Measurements from ENCODE around the gene MGAT3.
"Not testable (repeated sequence)": the region's sequence is repeated elsewhere in the genome, so short reads cannot be mapped to it uniquely, and the experiment has no call there.

MGAT3 gene, protein sequence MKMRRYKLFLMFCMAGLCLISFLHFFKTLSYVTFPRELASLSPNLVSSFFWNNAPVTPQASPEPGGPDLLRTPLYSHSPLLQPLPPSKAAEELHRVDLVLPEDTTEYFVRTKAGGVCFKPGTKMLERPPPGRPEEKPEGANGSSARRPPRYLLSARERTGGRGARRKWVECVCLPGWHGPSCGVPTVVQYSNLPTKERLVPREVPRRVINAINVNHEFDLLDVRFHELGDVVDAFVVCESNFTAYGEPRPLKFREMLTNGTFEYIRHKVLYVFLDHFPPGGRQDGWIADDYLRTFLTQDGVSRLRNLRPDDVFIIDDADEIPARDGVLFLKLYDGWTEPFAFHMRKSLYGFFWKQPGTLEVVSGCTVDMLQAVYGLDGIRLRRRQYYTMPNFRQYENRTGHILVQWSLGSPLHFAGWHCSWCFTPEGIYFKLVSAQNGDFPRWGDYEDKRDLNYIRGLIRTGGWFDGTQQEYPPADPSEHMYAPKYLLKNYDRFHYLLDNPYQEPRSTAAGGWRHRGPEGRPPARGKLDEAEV

DNA sequence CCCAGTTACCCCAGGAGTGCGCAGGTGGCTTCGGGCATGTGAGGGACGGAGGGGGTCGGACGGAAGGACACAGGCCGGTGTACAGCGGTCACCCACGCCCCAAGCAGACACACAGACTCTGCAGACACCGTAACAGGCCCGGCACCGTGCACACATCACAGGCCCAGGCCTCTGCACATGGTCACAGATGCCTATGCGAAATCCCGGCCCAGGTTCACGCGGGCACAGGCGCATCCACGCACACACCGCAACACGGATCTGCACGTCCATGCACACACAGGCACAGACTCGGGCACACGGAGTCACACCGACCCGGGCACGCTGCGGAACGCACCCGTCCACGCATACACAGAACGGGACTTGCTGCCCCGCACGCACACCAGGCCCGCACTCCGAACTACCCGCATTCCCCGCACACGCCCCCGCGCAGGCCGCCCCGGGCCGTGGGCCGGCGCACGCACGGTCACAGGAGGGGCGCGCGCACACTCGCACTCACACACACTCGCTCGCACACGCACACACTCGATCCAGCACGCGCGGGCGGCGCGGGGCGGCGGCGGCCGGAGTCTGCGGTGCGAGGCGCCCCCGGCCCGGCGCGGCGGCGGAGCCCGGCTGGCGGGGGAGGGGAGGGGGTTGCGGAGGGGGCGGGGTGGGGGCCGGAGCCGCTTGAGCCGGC, at the start of gene MGAT3:
Gene MGAT3 (plus strand): TSS at position 491 of the 676 bp plus-strand sequence. CDS start 30,336 bp downstream, outside the sequence.
- DNase-seq (ENCODE audit: low spot score) = no peak
- TF ChIP-seq, protein P1, sequence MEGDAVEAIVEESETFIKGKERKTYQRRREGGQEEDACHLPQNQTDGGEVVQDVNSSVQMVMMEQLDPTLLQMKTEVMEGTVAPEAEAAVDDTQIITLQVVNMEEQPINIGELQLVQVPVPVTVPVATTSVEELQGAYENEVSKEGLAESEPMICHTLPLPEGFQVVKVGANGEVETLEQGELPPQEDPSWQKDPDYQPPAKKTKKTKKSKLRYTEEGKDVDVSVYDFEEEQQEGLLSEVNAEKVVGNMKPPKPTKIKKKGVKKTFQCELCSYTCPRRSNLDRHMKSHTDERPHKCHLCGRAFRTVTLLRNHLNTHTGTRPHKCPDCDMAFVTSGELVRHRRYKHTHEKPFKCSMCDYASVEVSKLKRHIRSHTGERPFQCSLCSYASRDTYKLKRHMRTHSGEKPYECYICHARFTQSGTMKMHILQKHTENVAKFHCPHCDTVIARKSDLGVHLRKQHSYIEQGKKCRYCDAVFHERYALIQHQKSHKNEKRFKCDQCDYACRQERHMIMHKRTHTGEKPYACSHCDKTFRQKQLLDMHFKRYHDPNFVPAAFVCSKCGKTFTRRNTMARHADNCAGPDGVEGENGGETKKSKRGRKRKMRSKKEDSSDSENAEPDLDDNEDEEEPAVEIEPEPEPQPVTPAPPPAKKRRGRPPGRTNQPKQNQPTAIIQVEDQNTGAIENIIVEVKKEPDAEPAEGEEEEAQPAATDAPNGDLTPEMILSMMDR (IDR thresholded peaks at IDR 0.05; ENCODE audit: borderline replicate concordance, control extremely low read depth, extremely low read depth, insufficient read depth, missing control alignments) = no peak
- in situ Hi-C loops (cut with MboI; ENCODE audit: low sequenced_read_pairs, unreplicated experiment) = no loop called here

DNA sequence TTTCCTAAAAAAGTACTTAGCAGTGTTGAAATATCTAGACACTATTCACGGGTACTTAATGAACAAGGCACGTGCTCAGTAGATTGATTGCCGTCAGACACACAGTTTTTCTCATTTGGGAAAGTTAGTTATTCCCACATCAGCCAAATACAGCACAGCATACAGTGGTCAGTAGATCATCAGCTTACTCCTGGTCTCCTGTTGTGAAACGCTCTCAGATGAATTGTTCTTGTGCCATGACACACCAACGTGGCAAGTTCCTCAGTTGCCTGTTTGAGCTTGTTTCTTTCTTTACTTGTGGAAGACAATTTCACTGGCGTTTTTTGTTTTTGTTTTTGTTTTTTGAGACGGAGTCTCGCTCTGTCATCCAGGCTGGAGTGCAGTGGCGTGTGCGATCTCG, 48.6 kb upstream of the MGAT3 start:
- TF ChIP-seq, protein P1 (IDR thresholded peaks at IDR 0.05; ENCODE audit: borderline replicate concordance, control extremely low read depth, extremely low read depth, insufficient read depth, missing control alignments) = no peak
- no peak for DNase-seq (ENCODE audit: low spot score)
- in situ Hi-C loops (cut with MboI; ENCODE audit: low sequenced_read_pairs, unreplicated experiment) = no loop called here

DNA sequence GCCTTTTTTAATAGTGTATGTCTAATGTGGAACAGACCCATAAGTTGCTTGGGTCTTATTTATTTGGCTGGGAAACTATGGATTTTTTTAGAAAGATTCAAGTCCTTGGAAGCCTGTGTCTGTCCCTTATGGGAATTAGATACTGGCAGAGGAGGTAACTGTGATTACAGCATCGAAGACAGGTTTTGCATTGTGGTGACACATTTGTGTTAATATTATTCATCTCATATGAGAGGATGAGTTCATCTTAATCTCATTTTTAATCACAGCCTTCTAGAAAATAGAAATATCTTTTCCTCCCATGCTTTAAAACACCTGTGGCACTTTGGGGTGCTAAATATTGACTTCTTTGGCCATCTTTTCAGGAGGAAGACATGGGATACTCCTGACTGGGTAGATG, 48.0 kb upstream of the MGAT3 start:
- in situ Hi-C loops (cut with MboI; ENCODE audit: low sequenced_read_pairs, unreplicated experiment) = no loop called here
- DNase-seq (ENCODE audit: low spot score) = no peak

DNA sequence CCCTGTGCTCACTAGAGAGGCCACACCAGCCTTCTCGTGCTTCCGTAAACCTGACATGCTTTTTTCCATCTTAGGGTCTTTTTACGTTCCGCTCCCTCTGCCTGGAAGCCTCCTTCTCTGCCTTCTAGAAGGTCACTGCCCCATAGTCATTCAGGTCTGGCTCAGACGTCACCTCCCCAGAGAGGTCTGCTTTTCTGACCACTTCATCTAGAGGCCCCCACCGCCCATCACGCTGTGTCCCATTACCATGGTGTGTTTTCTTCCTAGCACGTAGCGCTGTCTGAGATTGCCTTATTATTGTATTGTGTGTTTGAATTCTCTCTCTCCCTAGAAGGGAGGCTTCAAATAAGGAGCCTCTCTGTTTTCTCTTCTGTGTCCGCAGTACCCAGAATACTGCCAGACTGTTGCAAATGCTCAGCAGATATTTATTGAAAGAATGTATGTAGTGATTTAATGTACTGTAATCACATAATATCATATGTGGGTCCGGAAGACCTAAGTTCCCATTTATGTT, 47.2 kb upstream of the MGAT3 start:
- in situ Hi-C loops (cut with MboI; ENCODE audit: low sequenced_read_pairs, unreplicated experiment) = no loop called here
- DNase-seq (ENCODE audit: low spot score) = no peak
- TF ChIP-seq, protein P1 (IDR thresholded peaks at IDR 0.05; ENCODE audit: borderline replicate concordance, control extremely low read depth, extremely low read depth, insufficient read depth, missing control alignments) = no peak

More for the DNA sequence above, 48.0 kb upstream of the MGAT3 start:
- TF ChIP-seq, protein P1 (IDR thresholded peaks at IDR 0.05; ENCODE audit: borderline replicate concordance, control extremely low read depth, extremely low read depth, insufficient read depth, missing control alignments) = no peak

DNA sequence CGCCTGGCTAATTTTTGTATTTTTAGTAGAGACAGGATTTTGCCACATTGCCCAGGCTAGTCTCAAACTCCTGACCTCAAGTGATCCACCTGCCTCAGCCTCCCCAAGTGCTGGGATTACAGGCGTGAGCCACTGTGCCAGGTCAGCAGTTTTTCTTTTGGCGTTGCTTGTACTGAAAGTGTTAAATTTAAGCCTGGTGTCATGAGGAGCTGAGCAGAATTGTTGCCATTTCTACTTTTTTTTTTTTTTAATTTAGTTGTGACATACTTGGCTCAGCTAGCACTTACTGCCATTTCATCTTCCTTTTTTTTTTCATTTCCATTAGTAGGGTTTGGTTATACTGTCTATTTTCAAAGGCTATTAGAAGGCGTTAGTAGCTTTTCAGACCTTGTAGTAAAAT, 46.5 kb upstream of the MGAT3 start:
- in situ Hi-C loops (cut with MboI; ENCODE audit: low sequenced_read_pairs, unreplicated experiment) = no loop called here
- TF ChIP-seq, protein P1 (IDR thresholded peaks at IDR 0.05; ENCODE audit: borderline replicate concordance, control extremely low read depth, extremely low read depth, insufficient read depth, missing control alignments) = no peak
- no peak for DNase-seq (ENCODE audit: low spot score)

DNA sequence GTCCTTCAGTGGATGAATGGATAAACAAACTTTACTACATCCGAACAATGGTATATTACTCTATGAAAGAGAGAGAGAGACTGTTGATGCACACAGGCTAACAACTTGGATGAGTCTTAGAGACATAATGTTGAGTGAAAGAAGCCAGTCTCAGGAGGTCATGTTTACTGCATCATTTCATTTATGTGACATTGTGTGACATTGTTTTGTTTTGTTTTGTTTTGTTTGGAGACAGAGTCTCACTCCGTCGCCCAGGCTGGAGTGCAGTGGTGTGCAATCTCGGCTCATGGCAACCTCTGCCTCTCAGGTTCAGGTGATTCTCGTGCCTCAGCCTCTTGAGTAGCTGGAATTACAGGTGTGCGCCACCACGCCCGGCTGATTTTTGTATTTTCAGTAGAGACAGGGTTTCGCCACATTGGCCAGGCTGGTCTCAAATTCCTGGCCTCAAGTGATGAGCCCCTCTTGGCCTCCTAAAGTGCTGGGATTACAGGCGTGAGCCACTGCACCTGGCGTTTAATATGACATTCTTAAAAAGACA, 44.9 kb upstream of the MGAT3 start:
- DNase-seq (ENCODE audit: low spot score); in situ Hi-C loops (cut with MboI; ENCODE audit: low sequenced_read_pairs, unreplicated experiment): not testable (repeated sequence)

DNA sequence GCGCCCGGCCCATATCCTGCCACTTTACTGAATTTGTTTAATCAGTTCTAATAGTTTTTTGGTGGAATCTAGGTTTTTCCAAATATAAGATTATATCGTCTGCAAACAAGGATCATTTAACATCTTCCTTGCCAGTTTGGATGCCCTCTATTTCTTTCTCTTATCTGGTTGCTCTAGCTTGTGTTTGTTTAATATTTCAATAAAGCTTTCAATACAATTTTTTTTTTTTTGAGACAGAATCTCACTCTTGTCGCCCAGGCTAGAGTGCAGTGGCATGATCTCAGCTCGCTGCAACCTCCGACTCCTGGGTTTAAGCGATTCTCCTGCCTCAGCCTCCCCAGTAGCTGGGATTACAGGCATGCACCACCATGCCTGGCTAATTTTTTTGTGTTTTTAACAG, 43.6 kb upstream of the MGAT3 start:
- DNase-seq (ENCODE audit: low spot score); in situ Hi-C loops (cut with MboI; ENCODE audit: low sequenced_read_pairs, unreplicated experiment): not testable (repeated sequence)

Data from GM13976 (cell line).